Ishikawa (cell line): ENCODE data around the gene SCARF1.

Experiments used
- YY1 ChIP-seq: IDR thresholded peaks from 2 replicates; pipeline ENCODE4 v1.6.1; 2012; ENCODE audit warnings: low read depth
- TF ChIP-seq, protein P1 (sequence below): IDR thresholded peaks from 2 replicates; pipeline ENCODE4 v1.6.1; 2012

- TF ChIP-seq, protein P1, sequence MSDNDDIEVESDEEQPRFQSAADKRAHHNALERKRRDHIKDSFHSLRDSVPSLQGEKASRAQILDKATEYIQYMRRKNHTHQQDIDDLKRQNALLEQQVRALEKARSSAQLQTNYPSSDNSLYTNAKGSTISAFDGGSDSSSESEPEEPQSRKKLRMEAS = no peak
- no peak for TF ChIP-seq YY1
Measured at GRCh38 chr17:1592751-1593629, 52.5 kb downstream of the SCARF1 start.
